HL-60 (cell line): ENCODE results near the gene MAP7.

Experiments
- CTCF ChIP-seq: IDR thresholded peaks from one replicate; pipeline ENCODE4 v1.5.1; 2011; ENCODE audit warnings: low read length, control low read depth, inconsistent platforms; ENCODE audit not compliant: insufficient read depth
- GABPA ChIP-seq: IDR thresholded peaks from 2 replicates; pipeline ENCODE4 v1.6.1; 2012; ENCODE audit warnings: low read depth
- POLR2AphosphoS5 ChIP-seq: IDR thresholded peaks from 2 replicates; pipeline ENCODE4 v1.6.1; 2012; ENCODE audit warnings: low read depth
- REST ChIP-seq: IDR thresholded peaks from 2 replicates; pipeline ENCODE4 v1.6.1; 2012; ENCODE audit warnings: low read depth; ENCODE audit not compliant: insufficient replicate concordance
- SPI1 ChIP-seq: IDR thresholded peaks from 2 replicates; pipeline ENCODE4 v1.6.1; 2012; ENCODE audit warnings: low read depth, mild to moderate bottlenecking, borderline replicate concordance

- no peak for TF ChIP-seq REST
- no peak for TF ChIP-seq CTCF
- TF ChIP-seq POLR2AphosphoS5: no peak
- TF ChIP-seq SPI1: no peak
- no peak for TF ChIP-seq GABPA
Observed at GRCh38 chr6:136567688-136568087, 17.5 kb upstream of the MAP7 start.
